Measurements from ENCODE around the gene GLOD4. TPM values are rescaled to one million over a fixed set of nuclear protein-coding genes. Genes with fewer than 3 reads are reported as not detected.

Gene GLOD4
- total and polyA plus RNA-seq, 10 of the 15 experiments (the other 5 are each of a cell fraction or from before 2014, with no cell fraction given), result 40.8 to 107 (median 81.2) TPM

- no peak overlapping the region for H3K27ac ChIP-seq (ENCODE audit: control insufficient read depth, insufficient read depth)
- FAIRE-seq, result no peak
- WGBS (ENCODE audit: insufficient coverage, insufficient replicate concordance, low lambda C conversion rate, missing lambda C conversion rate), result 86% methylated on average over 13 of the region's 15 CpGs
- no peak for ATAC-seq
- H3K27me3 ChIP-seq (replicated peaks in 1 of 2; ENCODE audit: control insufficient read depth in 2 of 2, insufficient read depth in 2 of 2, low read length in 1 of 2), result no peaks in the 10 kb centered on the region
- in situ Hi-C loops (cut with MboI) (loop anchor here (5.0 kb wide), 1 partner anchor 191 kb away; no protein-coding TSS in a partner anchor), intact Hi-C loops (cut with micrococcal nuclease; ENCODE audit: unreplicated experiment) (no loop called here)
- H4K20me1 ChIP-seq (ENCODE audit: control insufficient read depth, insufficient read depth), result no peaks in the 10 kb centered on the region
- no peaks in the 10 kb centered on the region for H3K79me2 ChIP-seq (ENCODE audit: control insufficient read depth, insufficient read depth, low read length)
- no peak overlapping the region for H2AFZ ChIP-seq (ENCODE audit: control insufficient read depth, low read depth, low read length)
- no peak overlapping the region for H3K9ac ChIP-seq (ENCODE audit: control insufficient read depth, insufficient read depth, low read length)
- no peaks in the 10 kb centered on the region for H3K9me3 ChIP-seq (replicated peaks; ENCODE audit: control insufficient read depth, insufficient read depth, low read length)
- POLR2A ChIA-PET, result no interaction called here
- H3K4me2 ChIP-seq (ENCODE audit: control insufficient read depth, insufficient read depth), result no peak overlapping the region
- no peak for DNase-seq (ENCODE audit: low read depth, low spot score)
- BruUV-seq (replicated peaks), result no TSS peak
- SMC1A ChIA-PET (ENCODE audit: uncharacterized antibody, unreplicated experiment), result interaction anchor here (1.0 to 1.1 kb wide), 2 partner anchors 203 to 384 kb away, joined by 3 read pairs; no protein-coding TSS in a partner anchor
- H3K36me3 ChIP-seq (ENCODE audit: control insufficient read depth in 2 of 2, insufficient read depth in 2 of 2, low read length in 1 of 2), result peaks cover under 1 to 3% of the 10 kb centered on the region in 2 experiments; a peak in 3 of 4 replicates
- H3K4me3 ChIP-seq, result no peak overlapping the region
- TF ChIP-seq HCFC1 (IDR thresholded peaks at IDR 0.05; ENCODE audit: low read length) (no peak), PAX8 (IDR thresholded peaks at IDR 0.05) (no peak), ATF7 (IDR thresholded peaks at IDR 0.05; ENCODE audit: low read depth) (no peak), NR2F1 (conservative IDR thresholded peaks at IDR 0.05) (no peak), TBL1XR1 (IDR thresholded peaks at IDR 0.05; ENCODE audit: low read depth, low read length) (no peak), TARDBP (IDR thresholded peaks at IDR 0.05; ENCODE audit: borderline replicate concordance) (no peak), SMAD1 (IDR thresholded peaks at IDR 0.05; ENCODE audit: low read depth, partially characterized antibody) (no peak), ZBTB40 (IDR thresholded peaks at IDR 0.05; ENCODE audit: borderline replicate concordance) (no peak), SPI1 (IDR thresholded peaks at IDR 0.05; ENCODE audit: borderline replicate concordance, insufficient read depth, low read depth, low read length) (no peak), NFYA (IDR thresholded peaks at IDR 0.05; ENCODE audit: borderline replicate concordance, low read depth, low read length) (no peak), GATAD2B (conservative IDR thresholded peaks at IDR 0.05; ENCODE audit: low read depth) (no peak)
- TF ChIP-seq, protein P1, sequence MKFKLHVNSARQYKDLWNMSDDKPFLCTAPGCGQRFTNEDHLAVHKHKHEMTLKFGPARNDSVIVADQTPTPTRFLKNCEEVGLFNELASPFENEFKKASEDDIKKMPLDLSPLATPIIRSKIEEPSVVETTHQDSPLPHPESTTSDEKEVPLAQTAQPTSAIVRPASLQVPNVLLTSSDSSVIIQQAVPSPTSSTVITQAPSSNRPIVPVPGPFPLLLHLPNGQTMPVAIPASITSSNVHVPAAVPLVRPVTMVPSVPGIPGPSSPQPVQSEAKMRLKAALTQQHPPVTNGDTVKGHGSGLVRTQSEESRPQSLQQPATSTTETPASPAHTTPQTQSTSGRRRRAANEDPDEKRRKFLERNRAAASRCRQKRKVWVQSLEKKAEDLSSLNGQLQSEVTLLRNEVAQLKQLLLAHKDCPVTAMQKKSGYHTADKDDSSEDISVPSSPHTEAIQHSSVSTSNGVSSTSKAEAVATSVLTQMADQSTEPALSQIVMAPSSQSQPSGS (IDR thresholded peaks at IDR 0.05; ENCODE audit: low read length), result no peak
- TF ChIP-seq, protein P2, sequence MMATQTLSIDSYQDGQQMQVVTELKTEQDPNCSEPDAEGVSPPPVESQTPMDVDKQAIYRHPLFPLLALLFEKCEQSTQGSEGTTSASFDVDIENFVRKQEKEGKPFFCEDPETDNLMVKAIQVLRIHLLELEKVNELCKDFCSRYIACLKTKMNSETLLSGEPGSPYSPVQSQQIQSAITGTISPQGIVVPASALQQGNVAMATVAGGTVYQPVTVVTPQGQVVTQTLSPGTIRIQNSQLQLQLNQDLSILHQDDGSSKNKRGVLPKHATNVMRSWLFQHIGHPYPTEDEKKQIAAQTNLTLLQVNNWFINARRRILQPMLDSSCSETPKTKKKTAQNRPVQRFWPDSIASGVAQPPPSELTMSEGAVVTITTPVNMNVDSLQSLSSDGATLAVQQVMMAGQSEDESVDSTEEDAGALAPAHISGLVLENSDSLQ (IDR thresholded peaks at IDR 0.05), result no peak
- CTCF ChIA-PET, result interaction anchor here (6.1 kb wide), 1 partner anchor 184 kb away, joined by 61 read pairs; the partner anchor contains the start of gene NXN
- RAD21 ChIA-PET (ENCODE audit: unreplicated experiment), result interaction anchor here (3.1 kb wide), 1 partner anchor 184 kb away, joined by 32 read pairs; the partner anchor contains the start of gene NXN
- no peaks in the 10 kb centered on the region for H3K4me1 ChIP-seq (ENCODE audit: control insufficient read depth, insufficient read depth, low read length)
These were observed 14.5 kb upstream of the GLOD4 start for GRCh38 chr17:796609-797008.

Measured in GM12878 (cell line).